AG09309 (cell line): ENCODE results near the gene THAP6.
"Not testable (repeated sequence)": the region's sequence is repeated elsewhere in the genome, so short reads cannot be mapped to it uniquely, and the experiment has no call there.

Experiments used
- DNase-seq: peaks from one replicate; pipeline ENCODE4 v3.0.0-alpha.2; 2010; ENCODE audit warnings: low read depth
- H3K4me3 ChIP-seq: 2 replicates; pipeline ENCODE4 v1.5.1; 2011; ENCODE audit warnings: mild to moderate bottlenecking, low read depth, low read length, moderate library complexity; ENCODE audit not compliant: control insufficient read depth
- CTCF ChIP-seq: IDR thresholded peaks from 2 replicates; pipeline ENCODE4 v1.5.1; 2011; ENCODE audit warnings: mild to moderate bottlenecking, low read depth, low read length, inconsistent platforms; ENCODE audit not compliant: insufficient read depth, control insufficient read depth; ENCODE audit errors: missing control alignments

The THAP6 gene

GRCh38 chr4:75495476-75495875 lies 18.8 kb upstream of the THAP6 start:
- no peak for DNase-seq
- TF ChIP-seq CTCF = no peak
- no peak overlapping the region for H3K4me3 ChIP-seq

GRCh38 chr4:75496406-75496805 lies 17.9 kb upstream of the THAP6 start:
- H3K4me3 ChIP-seq = no peak overlapping the region
- DNase-seq = no peak
- TF ChIP-seq CTCF = no peak

GRCh38 chr4:75497133-75497532 lies 17.1 kb upstream of the THAP6 start:
- DNase-seq = no peak
- no peak for TF ChIP-seq CTCF
- H3K4me3 ChIP-seq = no peak overlapping the region

- no peak overlapping the region for H3K4me3 ChIP-seq
- no peak for DNase-seq
- no peak for TF ChIP-seq CTCF
These were observed 16.2 kb upstream of the THAP6 start for GRCh38 chr4:75498041-75498440.

- TF ChIP-seq CTCF = no peak
- DNase-seq = no peak
These were observed 14.4 kb upstream of the THAP6 start for GRCh38 chr4:75499900-75500299.

GRCh38 chr4:75502671-75503070 lies 11.6 kb upstream of the THAP6 start:
- no peak for DNase-seq
- H3K4me3 ChIP-seq = no peak overlapping the region
- TF ChIP-seq CTCF = no peak

More at GRCh38 chr4:75499900-75500299, 14.4 kb upstream of the THAP6 start:
- H3K4me3 ChIP-seq = no peak overlapping the region

- H3K4me3 ChIP-seq = no peak overlapping the region
- DNase-seq = no peak
- TF ChIP-seq CTCF = no peak
These were observed 8.6 kb upstream of the THAP6 start for GRCh38 chr4:75505630-75506029.

GRCh38 chr4:75509592-75509991 lies 4.7 kb upstream of the THAP6 start:
- H3K4me3 ChIP-seq, DNase-seq: not testable (repeated sequence)
